ENCODE measurements around the gene R3HDM1.

GRCh38 chr2:135662088-135662487 is 130.8 kb downstream of the R3HDM1 start:
- TF ChIP-seq POLR2A (IDR thresholded peaks at IDR 0.05), result no peak
- no peak for TF ChIP-seq POLR2AphosphoS5 (IDR thresholded peaks at IDR 0.05)
